H9 (cell line): Measurements from ENCODE around the gene P4HB. TPM values are rescaled to one million over a fixed set of nuclear protein-coding genes. Genes with fewer than 3 reads are reported as not detected.

Experiments used
- DNase-seq: peaks from one replicate; pipeline ENCODE4 v3.0.0-alpha.2; 2017
- H2AFZ ChIP-seq: one replicate; pipeline ENCODE4 v1.6.1; 2013; ENCODE audit warnings: mild to moderate bottlenecking, low read length, control low read depth, moderate library complexity
- H2AK5ac ChIP-seq: 2 replicates; pipeline ENCODE4 v1.6.1; 2013; ENCODE audit warnings: low read length, control low read depth, mixed read lengths; ENCODE audit not compliant: insufficient read length
- H2BK120ac ChIP-seq: one replicate; pipeline ENCODE4 v1.6.1; 2013; ENCODE audit warnings: low read depth, mild to moderate bottlenecking, low read length, control low read depth, inconsistent platforms; ENCODE audit not compliant: poor library complexity, severe bottlenecking
- H2BK12ac ChIP-seq: 2 replicates; pipeline ENCODE4 v1.6.1; 2013; ENCODE audit warnings: low read length, control low read depth, mixed read lengths, low read depth; ENCODE audit not compliant: insufficient read length
- H2BK15ac ChIP-seq: 2 replicates; pipeline ENCODE4 v1.6.1; 2013; ENCODE audit warnings: low read depth, low read length, control low read depth
- H2BK20ac ChIP-seq: one replicate; pipeline ENCODE4 v1.6.1; 2013; ENCODE audit warnings: low read depth, mild to moderate bottlenecking, low read length, control low read depth, inconsistent platforms; ENCODE audit not compliant: poor library complexity, severe bottlenecking
- H2BK5ac ChIP-seq: 2 replicates; pipeline ENCODE4 v1.6.1; 2013; ENCODE audit warnings: low read length, control low read depth, mixed read lengths; ENCODE audit not compliant: insufficient read length
- H3K14ac ChIP-seq: 2 replicates; pipeline ENCODE4 v1.6.1; 2013; ENCODE audit warnings: low read length, control low read depth; ENCODE audit not compliant: insufficient read depth
- H3K18ac ChIP-seq: 2 replicates; pipeline ENCODE4 v1.6.1; 2013; ENCODE audit warnings: low read depth, mild to moderate bottlenecking, mixed read lengths, low read length, control low read depth; ENCODE audit not compliant: insufficient read length
- H3K23ac ChIP-seq: 2 replicates; pipeline ENCODE4 v1.6.1; 2013; ENCODE audit warnings: low read length, control low read depth, mixed read lengths, low read depth; ENCODE audit not compliant: insufficient read length
- H3K23me2 ChIP-seq: 2 replicates; pipeline ENCODE4 v1.6.1; 2013; ENCODE audit warnings: low read depth, mild to moderate bottlenecking, mixed read lengths, low read length, control low read depth; ENCODE audit not compliant: insufficient read length, poor library complexity, severe bottlenecking
- H3K27ac ChIP-seq: 2 replicates; pipeline ENCODE4 v1.5.1; 2013; ENCODE audit warnings: low read length, control low read depth, mixed read lengths, low read depth; ENCODE audit not compliant: insufficient read length
- H3K27me3 ChIP-seq: 2 replicates; pipeline ENCODE4 v1.6.1; 2013; ENCODE audit warnings: low read length, control low read depth, inconsistent platforms; ENCODE audit not compliant: insufficient read depth
- H3K4ac ChIP-seq: 2 replicates; pipeline ENCODE4 v1.6.1; 2013; ENCODE audit warnings: low read depth, mild to moderate bottlenecking, control low read depth, inconsistent platforms, low read length, moderate library complexity
- H3K4me1 ChIP-seq: 2 replicates; pipeline ENCODE4 v1.6.1; 2013; ENCODE audit warnings: low read length, control low read depth, inconsistent platforms; ENCODE audit not compliant: insufficient read depth
- H3K4me2 ChIP-seq: 2 replicates; pipeline ENCODE4 v1.6.1; 2013; ENCODE audit warnings: low read length, control low read depth, mixed read lengths; ENCODE audit not compliant: insufficient read length, insufficient read depth
- H3K56ac ChIP-seq: 2 replicates; pipeline ENCODE4 v1.6.1; 2013; ENCODE audit warnings: low read depth, mild to moderate bottlenecking, mixed read lengths, low read length, control low read depth; ENCODE audit not compliant: insufficient read length
- H3K79me1 ChIP-seq: 2 replicates; pipeline ENCODE4 v1.6.1; 2013; ENCODE audit warnings: low read depth, mild to moderate bottlenecking, moderate library complexity, low read length, control low read depth, inconsistent platforms; ENCODE audit not compliant: insufficient read depth, poor library complexity, severe bottlenecking
- H3K79me2 ChIP-seq: 2 replicates; pipeline ENCODE4 v1.6.1; 2013; ENCODE audit warnings: low read length, control low read depth, inconsistent platforms; ENCODE audit not compliant: insufficient read depth
- H3K9ac ChIP-seq: 2 replicates; pipeline ENCODE4 v1.6.1; 2013; ENCODE audit warnings: low read length, control low read depth, mixed read lengths; ENCODE audit not compliant: insufficient read length; ENCODE audit errors: extremely low read depth
- H3K9me3 ChIP-seq: one replicate; pipeline ENCODE4 v1.6.1; 2013; ENCODE audit warnings: low read depth, low read length, inconsistent platforms; ENCODE audit not compliant: control insufficient read depth
- H3T11ph ChIP-seq: one replicate; pipeline ENCODE4 v1.6.1; 2013; ENCODE audit warnings: mild to moderate bottlenecking, low read length, control low read depth, inconsistent platforms
- H4K20me1 ChIP-seq: one replicate; pipeline ENCODE4 v1.6.1; 2013; ENCODE audit not compliant: control insufficient read depth, insufficient read length, insufficient read depth
- H4K5ac ChIP-seq: 2 replicates; pipeline ENCODE4 v1.6.1; 2013; ENCODE audit warnings: low read depth, mild to moderate bottlenecking, mixed read lengths, low read length, control low read depth; ENCODE audit not compliant: insufficient read length
- H4K8ac ChIP-seq: replicated peaks from 2 replicates; pipeline ENCODE4 v1.6.1; 2013; ENCODE audit warnings: low read length, control low read depth, mixed read lengths, low read depth; ENCODE audit not compliant: insufficient read length
- H4K91ac ChIP-seq: 2 replicates; pipeline ENCODE4 v1.6.1; 2013; ENCODE audit warnings: low read depth, mild to moderate bottlenecking, moderate library complexity, mixed read lengths, low read length, control low read depth; ENCODE audit not compliant: insufficient read length
- H3K27ac Mint-ChIP-seq, 3 experiments: 2 replicates in 2 of 3; 3 replicates in 1 of 3; pipeline ENCODE4 v1.8.0; 2020 to 2021; ENCODE audit warnings: mixed read lengths in 3 of 3, mild to moderate bottlenecking in 1 of 3, moderate library complexity in 1 of 3
- H3K27me3 Mint-ChIP-seq: 2 replicates; pipeline ENCODE4 v1.8.0; 2021; ENCODE audit warnings: low read depth, mild to moderate bottlenecking, moderate library complexity, mixed read lengths
- H3K36me3 Mint-ChIP-seq, 3 experiments: 2 replicates in 2 of 3; 3 replicates in 1 of 3; pipeline ENCODE4 v1.8.0; 2020 to 2021; ENCODE audit warnings: low read depth in 3 of 3, mixed read lengths in 3 of 3; ENCODE audit not compliant: insufficient read depth in 1 of 3
- H3K4me1 Mint-ChIP-seq, 2 experiments: 2 replicates each; pipeline ENCODE4 v1.8.0; 2020; ENCODE audit warnings: mixed read lengths in 2 of 2
- H3K4me3 Mint-ChIP-seq, 2 experiments: 2 replicates in 1 of 2; 3 replicates in 1 of 2; pipeline ENCODE4 v1.8.0; 2020 to 2021; ENCODE audit warnings: mild to moderate bottlenecking in 2 of 2, mixed read lengths in 2 of 2, moderate library complexity in 1 of 2
- H3K9me3 Mint-ChIP-seq, 2 experiments: 2 replicates in 1 of 2; 3 replicates in 1 of 2; pipeline ENCODE4 v1.8.0; 2020; ENCODE audit warnings: mild to moderate bottlenecking in 2 of 2, mixed read lengths in 2 of 2, moderate library complexity in 1 of 2
- CTCF ChIP-seq: fragments of 200-600 bp; sonication (generic); conservative IDR thresholded peaks from 3 replicates; pipeline ENCODE4 v1.8.0; 2021; ENCODE audit warnings: antibody characterized with exemption, mild to moderate bottlenecking
- WGBS: extraction: QIAGEN DNeasy Blood & Tissue Kit; methylation state at CpG from one replicate; pipeline ENCODE4 v1.1.7; 2013; ENCODE audit warnings: missing lambda C conversion rate, low lambda C conversion rate, mixed read lengths; ENCODE audit not compliant: insufficient read length; ENCODE audit errors: extremely low coverage; 5-methylcytosine and 5-hydroxymethylcytosine counted together
- total RNA-seq: library from RNA; stranded (reverse); gene quantifications from 2 replicates; pipeline ENCODE4 v1.2.1, GENCODE V29; 2021

The P4HB gene
- total RNA-seq, 1 experiment from 2014 or later = 366 TPM

GRCh38 chr17:81831957-81832607, 28.3 kb downstream of the P4HB start:
- H3K56ac ChIP-seq = peak overlapping the region; percentile 1
- peaks cover 3% of the 10 kb centered on the region; the same call in 1 of the 2 replicates for H3K4me1 ChIP-seq
- no peak overlapping the region for H3T11ph ChIP-seq
- no peak overlapping the region for H4K8ac ChIP-seq
- no peak overlapping the region for H4K91ac ChIP-seq
- H2BK120ac ChIP-seq = no peak overlapping the region
- H2AK5ac ChIP-seq = no peak overlapping the region
- H3K79me1 ChIP-seq = peaks cover 7% of the 10 kb centered on the region
- Mint-ChIP-seq H3K27ac (peak overlapping the region in 1 of 3 experiments; percentile 50; a peak in 2 of 7 replicates), H3K4me3 (peak overlapping the region; percentile 82 to 91), H3K9me3 (no peaks in the 10 kb centered on the region), H3K27me3 (no peaks in the 10 kb centered on the region; the same call in 1 of the 2 replicates), H3K4me1 (peaks cover 13 to 17% of the 10 kb centered on the region in 2 experiments), H3K36me3 (peaks cover 0 to 6% (median 0%) of the 10 kb centered on the region in 3 experiments; a peak in 4 of 7 replicates)
- H3K27ac ChIP-seq = no peak overlapping the region
- H3K9ac ChIP-seq = peak overlapping the region; percentile 70
- no CpG with 5 or more reads among the region's 18 CpGs for WGBS
- peak overlapping the region; percentile 16; the same call in 1 of the 2 replicates for H3K14ac ChIP-seq
- DNase-seq = no peak
- no peaks in the 10 kb centered on the region for H4K20me1 ChIP-seq
- H2BK15ac ChIP-seq = no peak overlapping the region
- H3K4me2 ChIP-seq = peak overlapping the region; percentile 69
- peaks cover 6% of the 10 kb centered on the region; the same call in 1 of the 2 replicates for H3K79me2 ChIP-seq
- H2BK5ac ChIP-seq = no peak overlapping the region
- no peaks in the 10 kb centered on the region for H3K27me3 ChIP-seq
- no peak overlapping the region for H3K4ac ChIP-seq
- H2BK20ac ChIP-seq = no peak overlapping the region
- H3K23ac ChIP-seq = no peak overlapping the region
- H3K9me3 ChIP-seq = no peaks in the 10 kb centered on the region
- H3K23me2 ChIP-seq = peaks cover 17% of the 10 kb centered on the region
- H3K18ac ChIP-seq = no peak overlapping the region
- H4K5ac ChIP-seq = no peak overlapping the region
- TF ChIP-seq CTCF = no peak
- H2AFZ ChIP-seq = no peak overlapping the region
- no peak overlapping the region for H2BK12ac ChIP-seq
